ENCODE results near the gene IDI1.

Gene IDI1

DNA sequence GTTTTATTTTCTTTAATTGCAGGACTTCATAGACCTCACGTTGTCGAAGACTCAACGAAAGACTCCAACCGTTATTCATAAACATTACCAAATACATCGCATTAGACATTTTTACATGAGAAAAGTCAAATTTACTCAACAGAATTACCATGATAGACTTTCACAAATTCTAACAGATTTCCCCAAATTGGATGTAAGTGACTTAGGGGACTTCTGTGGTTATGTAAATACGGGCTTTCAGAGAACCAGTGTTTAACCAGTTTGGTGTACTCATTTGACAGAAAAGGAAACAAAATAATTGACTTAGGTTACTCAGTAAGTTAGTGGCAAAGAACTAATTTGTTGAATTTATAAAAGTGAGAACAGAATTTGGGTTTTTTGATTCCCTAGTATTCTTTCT is 56.5 kb downstream of the IDI1 start:
- WGBS (ENCODE audit: extremely low coverage, insufficient coverage, low lambda C conversion rate) = 100% methylated on average over 5 of the region's 6 CpGs
- Histone ChIP-seq H3K79me2 (ENCODE audit: control insufficient read depth, insufficient read depth, low read length) (peaks cover 54% of the 10 kb centered on the region), H3K4me1 (ENCODE audit: control insufficient read depth, low read depth, low read length) (peaks cover under 1% of the 10 kb centered on the region), H3K4me3 (ENCODE audit: low read length) (no peak overlapping the region), H4K8ac (ENCODE audit: low read depth, low read length) (no peak overlapping the region), H2BK15ac (replicated peaks; ENCODE audit: low read depth) (no peak overlapping the region), H3K4ac (ENCODE audit: low read depth, low read length) (no peak overlapping the region), H3K56ac (ENCODE audit: low read length) (no peak overlapping the region), H3K18ac (ENCODE audit: low read length) (no peak overlapping the region), H2BK120ac (ENCODE audit: low read depth, low read length) (no peak overlapping the region), H2AK5ac (ENCODE audit: low read length) (no peak overlapping the region), H2BK5ac (ENCODE audit: low read length) (no peak overlapping the region), H3K36me3 (ENCODE audit: control insufficient read depth, insufficient read depth, low read length) (peaks cover 16% of the 10 kb centered on the region), H3K9ac (ENCODE audit: low read length) (no peak overlapping the region), H3K27me3 (ENCODE audit: insufficient read depth, low read length, poor library complexity) (no peaks in the 10 kb centered on the region), H3K79me1 (ENCODE audit: low read length) (peaks cover 18% of the 10 kb centered on the region), H3K4me2 (ENCODE audit: low read length) (no peak overlapping the region), H4K5ac (ENCODE audit: low read length) (no peak overlapping the region), H3K23ac (ENCODE audit: low read length) (no peak overlapping the region), H3K27ac (ENCODE audit: low read depth, low read length) (no peak overlapping the region)
- DNase-seq = no peak

DNA sequence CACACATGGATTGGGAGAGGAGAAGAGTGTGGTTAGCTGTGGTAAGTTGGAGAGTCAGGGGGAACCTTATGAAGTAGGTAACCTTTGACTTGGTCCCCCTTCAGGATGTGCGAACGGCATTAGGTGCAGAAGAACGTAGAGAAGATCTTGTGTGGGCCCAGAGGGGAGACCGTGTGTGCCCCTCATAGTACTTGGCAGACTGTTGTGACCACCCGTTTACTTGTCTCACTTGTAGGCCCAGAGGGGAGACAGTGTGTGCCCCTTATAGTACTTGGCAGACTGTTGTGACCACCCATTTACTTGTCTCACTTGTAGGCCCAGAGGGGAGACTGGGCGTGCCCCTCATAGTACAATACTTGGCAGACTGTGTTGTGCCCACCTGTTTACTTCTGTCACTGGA is 58.1 kb downstream of the IDI1 start:
- no peak overlapping the region for H3K4me3 ChIP-seq (ENCODE audit: low read length)
- H2BK120ac ChIP-seq (ENCODE audit: low read depth, low read length) = no peak overlapping the region
- peaks cover 17% of the 10 kb centered on the region for H3K79me1 ChIP-seq (ENCODE audit: low read length)
- DNase-seq = no peak
- no peak overlapping the region for H3K9ac ChIP-seq (ENCODE audit: low read length)
- peaks cover 11% of the 10 kb centered on the region for H3K36me3 ChIP-seq (ENCODE audit: control insufficient read depth, insufficient read depth, low read length)
- no peak overlapping the region for H4K5ac ChIP-seq (ENCODE audit: low read length)
- no CpG with 5 or more reads among the region's 6 CpGs for WGBS (ENCODE audit: extremely low coverage, insufficient coverage, low lambda C conversion rate)
- peaks cover 53% of the 10 kb centered on the region for H3K79me2 ChIP-seq (ENCODE audit: control insufficient read depth, insufficient read depth, low read length)
- H2BK15ac ChIP-seq (replicated peaks; ENCODE audit: low read depth) = no peak overlapping the region
- H3K23ac ChIP-seq (ENCODE audit: low read length) = no peak overlapping the region
- no peak overlapping the region for H3K27ac ChIP-seq (ENCODE audit: low read depth, low read length)
- no peak overlapping the region for H4K8ac ChIP-seq (ENCODE audit: low read depth, low read length)
- no peak overlapping the region for H3K18ac ChIP-seq (ENCODE audit: low read length)
- H3K4ac ChIP-seq (ENCODE audit: low read depth, low read length) = no peak overlapping the region
- no peak overlapping the region for H2AK5ac ChIP-seq (ENCODE audit: low read length)
- H3K4me1 ChIP-seq (ENCODE audit: control insufficient read depth, low read depth, low read length) = peaks cover 3% of the 10 kb centered on the region
- no peak overlapping the region for H3K4me2 ChIP-seq (ENCODE audit: low read length)
- no peak overlapping the region for H2BK5ac ChIP-seq (ENCODE audit: low read length)
- no peaks in the 10 kb centered on the region for H3K27me3 ChIP-seq (ENCODE audit: insufficient read depth, low read length, poor library complexity)
- no peak overlapping the region for H3K56ac ChIP-seq (ENCODE audit: low read length)
